GM19438 (cell line): ENCODE measurements around the gene PRPF6.

ENCODE experiments used
- ATAC-seq: cut with Tn5 transposase; IDR thresholded peaks from one replicate; pipeline ENCODE4 v1.9.1; 2021; ENCODE audit warnings: low read depth; ENCODE audit not compliant: unreplicated experiment

PRPF6 gene

GRCh38 chr20:64045346-64046011, 64.5 kb downstream of the PRPF6 start:
- ATAC-seq, result no peak

GRCh38 chr20:64047046-64047389, 66.1 kb downstream of the PRPF6 start:
- ATAC-seq, result no peak

- ATAC-seq, result no peak
Observed at GRCh38 chr20:64047968-64048401, 67.1 kb downstream of the PRPF6 start.

GRCh38 chr20:64048402-64049044, 67.6 kb downstream of the PRPF6 start:
- ATAC-seq, result no peak

DNA sequence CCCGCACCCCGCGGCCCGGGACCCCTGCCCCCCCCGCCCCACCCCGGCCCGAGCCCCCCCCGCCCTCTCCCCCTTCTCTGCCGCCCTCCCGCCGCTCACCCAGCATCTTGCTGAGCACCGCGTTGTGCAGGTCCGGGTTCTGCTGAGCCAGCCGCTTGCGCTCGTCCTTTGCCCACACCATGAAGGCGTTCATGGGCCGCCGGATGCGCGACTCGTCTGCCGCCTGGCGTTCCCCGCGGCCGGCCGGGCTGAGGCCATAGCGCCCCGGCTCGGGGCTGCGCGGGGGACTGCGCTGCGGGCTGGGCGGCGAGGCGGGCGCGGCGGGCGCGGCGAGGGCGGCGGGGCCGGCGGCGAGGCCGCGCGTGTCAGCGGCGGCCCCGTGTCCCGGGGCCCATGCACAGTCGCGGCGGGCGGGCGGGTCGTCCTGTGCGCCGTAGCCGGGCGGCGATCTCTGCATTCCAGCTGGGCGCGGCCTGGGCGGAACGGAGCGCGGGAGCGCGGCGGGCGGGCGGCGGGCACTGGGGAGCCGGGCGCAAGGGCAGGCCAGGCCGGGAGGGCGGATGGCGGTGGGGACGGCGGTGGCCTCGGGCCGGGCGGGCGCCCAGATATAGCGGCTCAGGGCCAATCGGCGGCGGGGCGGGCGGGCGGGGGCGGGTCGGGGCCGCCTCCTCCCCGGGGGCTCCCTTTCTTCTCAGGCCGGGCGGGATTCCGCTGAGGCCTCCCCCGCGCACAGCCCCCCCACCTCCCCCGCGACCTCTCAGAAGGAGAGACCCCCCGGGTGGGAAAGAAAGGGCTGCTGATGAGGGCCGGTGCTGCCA, 68.3 kb downstream of the PRPF6 start, which contains the start of gene SOX18:
Gene SOX18 (minus strand): TSS at position 580 of the 818 bp plus-strand sequence. CDS start 123 bp downstream, at position 457.
- no peak for ATAC-seq

DNA sequence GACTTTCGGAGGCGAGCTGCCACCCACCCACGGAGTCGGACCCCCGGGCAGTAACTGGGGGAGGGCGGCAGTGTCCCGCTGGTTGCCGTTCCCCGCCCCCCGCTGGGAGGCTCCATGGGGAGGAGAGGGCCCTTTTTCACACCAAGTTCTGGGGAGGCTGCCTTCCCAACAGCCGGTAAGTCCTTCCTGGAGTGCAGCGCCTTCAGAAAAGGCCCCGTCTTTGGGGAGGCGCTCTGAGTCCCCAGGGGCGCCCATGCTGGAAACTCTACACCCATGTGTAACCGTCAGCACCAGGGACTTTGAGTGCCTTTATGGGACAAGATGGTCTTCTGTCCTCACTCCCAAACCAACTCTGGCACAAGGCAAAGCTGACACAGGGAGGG, 68.9 kb downstream of the PRPF6 start:
- no peak for ATAC-seq

- no peak for ATAC-seq
Observed at GRCh38 chr20:64050261-64051032, 69.5 kb downstream of the PRPF6 start.

- ATAC-seq, result no peak
Observed at GRCh38 chr20:64051033-64051452, 70.1 kb downstream of the PRPF6 start.

DNA sequence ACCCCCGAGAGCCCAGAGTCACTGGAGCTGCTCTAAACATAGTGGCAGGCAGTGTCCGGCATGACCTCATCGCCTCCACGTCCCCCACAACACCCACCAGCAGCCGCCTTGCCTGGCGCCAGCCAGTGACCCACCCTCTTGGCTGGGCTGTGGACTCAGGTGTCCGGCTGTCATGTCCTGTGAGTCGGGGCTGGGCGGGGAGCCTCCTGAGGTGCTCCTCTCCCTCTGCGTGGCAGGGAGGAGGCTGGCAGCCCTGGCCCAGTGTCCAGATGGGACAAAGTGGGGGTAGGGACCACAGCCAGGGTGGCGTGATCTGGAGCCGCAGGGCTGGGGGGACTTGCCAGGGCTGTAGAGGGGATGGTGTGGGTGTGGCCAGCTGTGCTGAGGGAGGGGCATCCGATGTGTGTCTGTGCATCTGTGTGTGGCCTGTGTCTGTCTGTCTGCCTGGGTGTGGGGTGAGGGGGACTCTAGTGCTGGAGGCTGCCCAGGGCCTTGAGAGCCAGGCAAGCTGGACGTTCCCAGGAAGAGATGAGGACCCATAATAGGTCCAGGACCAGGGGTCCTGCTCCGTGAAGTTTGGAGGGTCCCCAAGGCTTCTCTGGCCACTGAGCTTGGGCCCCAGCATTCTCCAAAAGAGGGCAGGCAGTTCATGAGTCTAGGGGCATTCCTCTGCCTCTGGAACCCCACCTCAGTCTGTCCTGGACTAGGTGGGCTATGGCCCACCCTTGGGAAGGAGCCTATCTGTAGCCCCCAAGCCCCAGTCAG, 70.8 kb downstream of the PRPF6 start:
- ATAC-seq, result no peak

GRCh38 chr20:64052326-64052722, 71.4 kb downstream of the PRPF6 start:
- ATAC-seq, result no peak

DNA sequence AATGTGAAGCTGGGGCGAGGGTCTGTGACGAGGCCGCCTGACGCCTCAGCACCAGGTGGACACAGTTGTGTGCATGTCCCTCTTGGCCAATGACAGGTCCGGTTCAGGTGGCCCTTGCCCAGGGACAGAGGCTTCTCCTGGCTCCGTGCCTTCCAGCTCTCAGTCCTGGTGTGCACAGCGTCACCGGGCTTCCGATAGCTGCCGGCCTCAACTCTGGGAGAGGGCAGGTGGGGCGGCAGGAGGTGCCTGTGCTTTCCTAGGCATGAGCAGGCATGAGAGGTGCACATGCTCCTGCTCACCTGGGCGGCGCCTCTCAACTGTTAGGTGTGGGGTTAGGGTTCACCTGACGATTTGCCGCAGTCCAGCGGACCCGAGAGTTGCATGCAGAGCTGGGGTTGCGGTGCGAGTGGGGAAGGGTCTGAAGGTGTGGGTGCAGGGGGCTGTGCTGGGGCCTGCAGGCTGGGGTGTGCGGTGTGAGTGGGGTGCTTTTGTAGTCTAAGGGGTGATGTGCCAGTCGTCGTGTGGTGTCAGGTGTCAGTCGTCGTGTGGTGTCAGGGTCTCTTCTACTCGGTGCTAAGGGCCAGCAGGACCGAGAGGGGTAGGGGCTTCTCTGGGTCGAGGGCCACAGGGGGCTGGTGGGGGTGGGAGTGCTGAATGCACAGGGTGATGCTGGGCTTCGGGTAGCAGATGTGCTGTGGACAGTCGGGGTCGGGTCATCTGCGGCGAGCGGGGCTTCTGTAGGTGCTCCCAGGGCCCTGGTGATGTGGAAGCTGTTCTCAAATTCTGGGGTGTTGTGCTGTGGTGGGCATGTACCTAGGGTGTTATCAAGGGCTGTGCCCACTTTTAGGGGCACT, 72.3 kb downstream of the PRPF6 start:
- no peak for ATAC-seq

- no peak for ATAC-seq
Observed at GRCh38 chr20:64053841-64054661, 73.1 kb downstream of the PRPF6 start.

GRCh38 chr20:64055396-64055892, 74.5 kb downstream of the PRPF6 start:
- no peak for ATAC-seq

GRCh38 chr20:64055893-64056638, 75.1 kb downstream of the PRPF6 start:
- ATAC-seq, result no peak

GRCh38 chr20:64056639-64056888, 75.6 kb downstream of the PRPF6 start:
- ATAC-seq, result no peak

DNA sequence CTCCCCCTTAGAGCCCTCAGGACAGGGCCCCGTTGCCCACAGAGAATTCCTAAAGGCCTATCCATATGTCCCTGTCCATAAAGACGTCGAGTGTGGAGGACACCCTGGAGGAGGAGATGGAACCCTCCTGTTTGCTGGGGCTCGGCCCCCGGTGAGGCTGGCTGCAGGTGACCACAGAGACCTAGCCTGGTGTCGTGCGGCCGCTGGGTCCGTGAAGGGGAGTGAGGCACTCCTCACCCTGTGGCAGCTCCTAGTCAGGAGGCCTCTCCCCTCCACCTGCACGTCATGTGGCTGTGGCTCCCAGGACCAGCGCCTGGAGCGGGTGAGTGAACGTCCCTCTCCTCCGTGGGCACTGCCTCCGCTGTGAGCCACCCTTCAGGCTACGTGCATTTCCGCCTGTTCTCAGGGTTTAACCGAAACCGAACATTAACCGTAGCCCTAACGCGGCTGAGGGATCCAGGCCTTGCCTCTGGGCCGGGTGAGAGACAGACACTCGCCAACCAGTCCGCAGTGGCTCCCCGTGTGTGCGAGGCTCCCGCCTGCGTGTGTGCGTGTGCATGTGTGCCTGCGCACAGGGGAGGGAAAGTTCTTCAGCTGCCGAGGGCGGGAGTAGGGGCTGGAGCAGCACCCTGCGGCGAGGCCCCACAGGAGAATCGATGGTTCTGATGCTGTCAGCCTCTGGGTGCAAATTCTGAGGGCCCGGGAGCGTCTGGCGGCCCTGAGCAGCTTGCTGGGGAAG, 76.1 kb downstream of the PRPF6 start:
- ATAC-seq, result no peak
